GM10847 (cell line): ENCODE measurements around the gene SPACA6.
A peak's percentile ranks its signal among the peaks of the same experiment; 100 is the strongest.

ENCODE experiments used
- POLR2A ChIP-seq: IDR thresholded peaks from 2 replicates; pipeline ENCODE4 v1.6.1; 2011; ENCODE audit not compliant: insufficient read length; ENCODE audit errors: extremely low read depth

The SPACA6 gene

GRCh38 chr19:51695702-51696315 is 2.7 kb downstream of the SPACA6 start:
- TF ChIP-seq POLR2A, result no peak

- no peak for TF ChIP-seq POLR2A
Measured at GRCh38 chr19:51696606-51697005, 3.5 kb downstream of the SPACA6 start.

- no peak for TF ChIP-seq POLR2A
Measured at GRCh38 chr19:51697169-51697776, 4.1 kb downstream of the SPACA6 start.

- TF ChIP-seq POLR2A, result no peak
Measured at GRCh38 chr19:51698296-51698695, 5.2 kb downstream of the SPACA6 start.

- TF ChIP-seq POLR2A, result no peak
Measured at GRCh38 chr19:51699170-51699569, 6.0 kb downstream of the SPACA6 start.

- no peak for TF ChIP-seq POLR2A
Measured at GRCh38 chr19:51701468-51702100, 8.5 kb downstream of the SPACA6 start.

- no peak for TF ChIP-seq POLR2A
Measured at GRCh38 chr19:51702103-51702824, 9.1 kb downstream of the SPACA6 start.

GRCh38 chr19:51702825-51703574 is 9.9 kb downstream of the SPACA6 start:
- no peak for TF ChIP-seq POLR2A

- TF ChIP-seq POLR2A, result peak; percentile 93
Measured at GRCh38 chr19:51703575-51704515, 10.7 kb downstream of the SPACA6 start.

- no peak for TF ChIP-seq POLR2A
Measured at GRCh38 chr19:51704626-51705025, 11.5 kb downstream of the SPACA6 start.

- TF ChIP-seq POLR2A, result no peak
Measured at GRCh38 chr19:51706296-51706695, 13.2 kb downstream of the SPACA6 start.

GRCh38 chr19:51706885-51707284 is 13.8 kb downstream of the SPACA6 start:
- no peak for TF ChIP-seq POLR2A

- TF ChIP-seq POLR2A, result no peak
Measured at GRCh38 chr19:51708811-51709210, 15.7 kb downstream of the SPACA6 start.

- no peak for TF ChIP-seq POLR2A
Measured at GRCh38 chr19:51709575-51709974, 16.4 kb downstream of the SPACA6 start.
